Aorta (tissue), 5 donors: ENCODE results near the gene KIAA1671. TPM values are rescaled to one million over a fixed set of nuclear protein-coding genes. Genes with fewer than 3 reads are reported as not detected.

Experiments
- ATAC-seq: fragments of 200-7000 bp; cut with Tn5 transposase; one replicate; pipeline ENCODE4 v1.9.1; 2022; ENCODE audit warnings: moderate library complexity; ENCODE audit not compliant: low FRiP score
- DNase-seq, 2 donors: peaks; one replicate each; pipeline ENCODE4 v3.0.0-alpha.2; 2020
- H3K27ac ChIP-seq, 2 donors: one replicate each; pipeline ENCODE4 v1.5.1; 2013; ENCODE audit warnings: low read length in 2 of 2, mild to moderate bottlenecking in 2 of 2, moderate library complexity in 2 of 2, control low read depth in 1 of 2, inconsistent platforms in 1 of 2, low read depth in 1 of 2
- H3K27me3 ChIP-seq, 2 donors: one replicate each; pipeline ENCODE4 v1.6.1; 2013; ENCODE audit warnings: control low read depth in 1 of 2, low read length in 1 of 2, mild to moderate bottlenecking in 1 of 2, moderate library complexity in 1 of 2; ENCODE audit not compliant: insufficient read depth in 2 of 2, control insufficient read depth in 1 of 2
- H3K36me3 ChIP-seq, 2 donors: one replicate each; pipeline ENCODE4 v1.6.1; 2013; ENCODE audit warnings: control low read depth in 1 of 2, low read length in 1 of 2, mild to moderate bottlenecking in 1 of 2; ENCODE audit not compliant: insufficient read depth in 2 of 2, control insufficient read depth in 1 of 2
- H3K4me1 ChIP-seq, 2 donors: one replicate each; pipeline ENCODE4 v1.6.1; 2013; ENCODE audit warnings: low read length in 2 of 2, control low read depth in 1 of 2, mild to moderate bottlenecking in 1 of 2, moderate library complexity in 1 of 2; ENCODE audit not compliant: insufficient read depth in 2 of 2, control insufficient read depth in 1 of 2
- H3K4me3 ChIP-seq, 2 donors: one replicate each; pipeline ENCODE4 v1.5.1; 2013; ENCODE audit warnings: low read length in 2 of 2, control low read depth in 1 of 2, mild to moderate bottlenecking in 1 of 2
- H3K9me3 ChIP-seq: one replicate; pipeline ENCODE4 v1.6.1; 2013; ENCODE audit warnings: mild to moderate bottlenecking, low read length; ENCODE audit not compliant: control insufficient read depth
- WGBS, 2 donors: extraction: QIAGEN DNeasy Blood & Tissue Kit; methylation state at CpG; one replicate each; pipeline ENCODE4 v1.1.7; 2013; 5-methylcytosine and 5-hydroxymethylcytosine counted together
- intact Hi-C, 2 donors: fragments of 100-400 bp; cut with DNase I; formaldehyde crosslinking; loops; one replicate each; pipeline versions ENCODE4 v1.14.2 to v1.15.0; 2022
- polyA plus RNA-seq, 2 donors: library from polyadenylated mRNA; stranded (reverse); fragments of 200-250 nt; gene quantifications; one replicate each; pipeline ENCODE4 v1.2.3, GENCODE V29; 2013
- total RNA-seq, 2 donors: library from RNA; stranded (reverse); fragmentation: NEBNext Ultra II Directional; extraction: Animal tissue kit (Norgen Biotek cat#: 25700); gene quantifications; one replicate each; pipeline ENCODE4 v1.2.1, GENCODE V29; 2021
- donor health status: healthy with polysubstance abuse.
- donor health status: Bipolar disorder and iron deficiency.
- donor health status: DM: no; HTN: no; CAD: no.
- donor health status: DM: no; HTN: no; CAD: no.
- donor health status: DM: yes; HTN: yes; CAD: no.

Gene KIAA1671
- total and polyA plus RNA-seq, 4 donors = 11.5 to 93.3 (median 36.2) TPM

- Histone ChIP-seq H3K36me3 (peaks cover 0 to 2% of the 10 kb centered on the region in 2 donors), H3K27me3 (no peaks in the 10 kb centered on the region), H3K9me3 (no peaks in the 10 kb centered on the region), H3K4me3 (no peak overlapping the region), H3K4me1 (no peaks in the 10 kb centered on the region), H3K27ac (no peak overlapping the region)
- intact Hi-C loops = no loop called here
- 66 to 67% methylated on average over 9 of the region's 9 CpGs for WGBS, 2 donors
- no peak for ATAC-seq
- no peak for DNase-seq
Observed at GRCh38 chr22:25125693-25126357, 173.3 kb downstream of the KIAA1671 start.

- ATAC-seq = no peak
- no peaks in the 10 kb centered on the region for H3K27me3 ChIP-seq
- H3K9me3 ChIP-seq = no peaks in the 10 kb centered on the region
- no peak for DNase-seq
- no peak overlapping the region for H3K27ac ChIP-seq
- WGBS, 2 donors = 94 to 100% methylated on average over 1 of the region's 1 CpG
- H3K4me3 ChIP-seq = no peak overlapping the region
- peaks cover 0 to 2% of the 10 kb centered on the region in 2 donors for H3K36me3 ChIP-seq
- intact Hi-C loops = no loop called here
- H3K4me1 ChIP-seq = no peaks in the 10 kb centered on the region
Observed at GRCh38 chr22:25126510-25126909, 174.0 kb downstream of the KIAA1671 start.

- H3K27ac ChIP-seq = no peak overlapping the region
- whole genome bisulfite sequencing, 2 donors = 54 to 63% methylated on average over 6 of the region's 6 CpGs
- ATAC-seq (no peak), DNase-seq (peak in 1 of 2 donors; percentile 63)
- no peaks in the 10 kb centered on the region for H3K9me3 ChIP-seq
- no peaks in the 10 kb centered on the region for H3K27me3 ChIP-seq
- no peak overlapping the region for H3K4me3 ChIP-seq
- peaks cover 0 to 2% of the 10 kb centered on the region in 2 donors for H3K36me3 ChIP-seq
- intact Hi-C loops = no loop called here
- no peaks in the 10 kb centered on the region for H3K4me1 ChIP-seq
Observed at GRCh38 chr22:25127318-25127717, 174.8 kb downstream of the KIAA1671 start.

DNA sequence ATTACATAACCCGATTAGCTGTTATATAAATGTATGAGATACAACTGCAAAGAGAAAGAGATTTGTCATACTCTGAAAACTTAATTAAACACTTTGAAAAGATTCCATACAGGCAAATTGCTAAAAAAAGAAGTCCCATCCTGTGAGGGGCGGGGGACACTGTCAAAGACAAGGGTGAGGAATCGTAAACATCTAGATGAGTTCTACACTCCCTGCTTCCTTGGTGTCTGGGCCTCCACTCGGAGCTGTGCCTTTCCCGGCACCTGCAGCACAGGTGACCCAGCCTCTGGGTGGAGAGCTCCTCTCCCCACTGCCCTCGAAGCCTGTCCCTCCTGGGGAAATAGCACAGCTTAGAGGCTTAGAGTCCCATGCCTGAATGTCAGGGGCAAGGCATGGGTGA, 177.9 kb downstream of the KIAA1671 start:
- Histone ChIP-seq H3K27me3 (no peaks in the 10 kb centered on the region), H3K4me3 (no peak overlapping the region), H3K27ac (no peak overlapping the region), H3K9me3 (no peaks in the 10 kb centered on the region), H3K4me1 (no peaks in the 10 kb centered on the region), H3K36me3 (peaks cover 0 to 1% of the 10 kb centered on the region in 2 donors)
- DNase-seq = peak in 1 of 2 donors; percentile 36
- no peak for ATAC-seq
- 85 to 96% methylated on average over 6 of the region's 6 CpGs for WGBS, 2 donors
- intact Hi-C loops = no loop called here

- Histone ChIP-seq H3K27me3 (no peaks in the 10 kb centered on the region), H3K4me3 (no peak overlapping the region), H3K36me3 (peaks cover 1 to 6% of the 10 kb centered on the region in 2 donors), H3K4me1 (no peaks in the 10 kb centered on the region), H3K9me3 (no peaks in the 10 kb centered on the region), H3K27ac (peak overlapping the region in 1 of 2 donors; percentile 4)
- intact Hi-C loops = no loop called here
- WGBS, 2 donors = 60 to 68% methylated on average over 9 of the region's 9 CpGs
- ATAC-seq (no peak), DNase-seq (peak in 1 of 2 donors; percentile 59)
Observed at GRCh38 chr22:25131198-25131887, 178.8 kb downstream of the KIAA1671 start.

- WGBS, 2 donors = 20 to 27% methylated on average over 4 of the region's 4 CpGs
- no peak overlapping the region for H3K27ac ChIP-seq
- no peak for DNase-seq
Observed at GRCh38 chr22:25134028-25134427, 181.5 kb downstream of the KIAA1671 start.

DNA sequence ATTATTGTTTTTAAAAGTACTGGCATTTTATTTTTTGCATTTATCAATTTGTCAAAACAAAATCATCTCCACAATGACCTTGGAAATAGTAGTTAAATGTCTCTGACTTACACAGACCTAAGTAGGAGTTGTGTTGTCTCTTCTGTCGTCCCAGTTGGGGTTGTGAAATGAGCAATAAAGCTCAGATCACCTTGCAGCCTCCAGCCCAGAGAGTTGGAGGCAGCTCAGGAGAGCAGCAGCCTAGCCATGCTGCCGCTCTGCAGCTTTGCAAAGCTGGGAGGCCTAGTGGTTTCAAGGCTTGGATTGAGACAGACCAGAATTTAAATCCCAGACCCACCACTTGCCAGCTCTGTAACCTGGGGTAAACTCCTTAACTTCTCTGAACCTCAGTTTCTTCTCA, 181.9 kb downstream of the KIAA1671 start:
- Histone ChIP-seq H3K4me1 (no peaks in the 10 kb centered on the region), H3K36me3 (peaks cover 3 to 6% of the 10 kb centered on the region in 2 donors), H3K4me3 (no peak overlapping the region), H3K27me3 (no peaks in the 10 kb centered on the region), H3K9me3 (no peaks in the 10 kb centered on the region), H3K27ac (peak overlapping the region in 1 of 2 donors; percentile 53)
- intact Hi-C loops = no loop called here
- DNase-seq (no peak), ATAC-seq (no peak)
- 55% methylated on average over 2 of the region's 2 CpGs for WGBS, 2 donors

More at GRCh38 chr22:25134028-25134427, 181.5 kb downstream of the KIAA1671 start:
- H3K4me1 ChIP-seq = no peaks in the 10 kb centered on the region
- no peak overlapping the region for H3K4me3 ChIP-seq
- H3K9me3 ChIP-seq = no peaks in the 10 kb centered on the region
- ATAC-seq = no peak
- no peaks in the 10 kb centered on the region for H3K27me3 ChIP-seq
- intact Hi-C loops = no loop called here
- peaks cover 3 to 6% of the 10 kb centered on the region in 2 donors for H3K36me3 ChIP-seq

DNA sequence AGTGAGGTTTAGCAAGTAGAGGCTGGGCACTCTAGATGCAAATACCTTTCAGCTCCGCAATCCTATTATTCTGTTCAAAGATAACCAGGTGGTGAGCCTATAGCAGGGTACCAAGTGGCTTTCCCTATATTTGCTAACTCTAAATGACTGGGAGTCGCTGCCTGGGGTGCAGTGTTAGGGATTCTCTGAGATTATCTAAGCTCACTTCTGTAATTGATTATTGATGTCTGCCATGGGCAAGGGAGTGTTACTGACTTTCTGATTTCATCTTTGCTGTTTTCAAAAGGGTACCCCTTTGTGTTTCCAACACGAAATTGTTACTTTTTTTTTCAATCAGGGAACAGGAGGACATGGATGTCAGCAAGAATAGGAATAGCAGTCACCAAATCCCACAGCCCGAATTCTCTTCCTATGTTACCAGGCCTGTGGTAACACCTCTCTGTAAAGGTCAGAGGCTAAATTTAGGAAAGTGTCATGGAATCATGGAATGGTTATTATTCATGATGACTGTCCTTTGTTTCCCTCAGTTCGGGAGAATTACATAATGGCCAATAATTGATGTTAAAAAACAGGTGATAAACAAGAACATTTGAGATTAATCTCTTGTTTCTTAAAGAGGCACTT, 184.5 kb downstream of the KIAA1671 start:
- Histone ChIP-seq H3K27ac (no peak overlapping the region), H3K27me3 (no peaks in the 10 kb centered on the region), H3K9me3 (no peaks in the 10 kb centered on the region), H3K4me3 (no peak overlapping the region), H3K36me3 (peaks cover 3 to 6% of the 10 kb centered on the region in 2 donors), H3K4me1 (no peaks in the 10 kb centered on the region)
- DNase-seq = no peak
- 88 to 91% methylated on average over 5 of the region's 5 CpGs for WGBS, 2 donors
- intact Hi-C loops = no loop called here
- ATAC-seq = no peak
